ENCODE data around the gene LYSMD1. TPM values are rescaled to one million over a fixed set of nuclear protein-coding genes. Genes with fewer than 3 reads are reported as not detected.
"Not testable (repeated sequence)": the region's sequence is repeated elsewhere in the genome, so short reads cannot be mapped to it uniquely, and the experiment has no call there.

The LYSMD1 gene, protein sequence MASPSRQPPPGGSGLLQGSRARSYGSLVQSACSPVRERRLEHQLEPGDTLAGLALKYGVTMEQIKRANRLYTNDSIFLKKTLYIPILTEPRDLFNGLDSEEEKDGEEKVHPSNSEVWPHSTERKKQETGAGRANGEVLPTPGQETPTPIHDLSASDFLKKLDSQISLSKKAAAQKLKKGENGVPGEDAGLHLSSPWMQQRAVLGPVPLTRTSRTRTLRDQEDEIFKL
- 3.2 and 3.5 TPM in 2 replicates for total RNA-seq

DNA sequence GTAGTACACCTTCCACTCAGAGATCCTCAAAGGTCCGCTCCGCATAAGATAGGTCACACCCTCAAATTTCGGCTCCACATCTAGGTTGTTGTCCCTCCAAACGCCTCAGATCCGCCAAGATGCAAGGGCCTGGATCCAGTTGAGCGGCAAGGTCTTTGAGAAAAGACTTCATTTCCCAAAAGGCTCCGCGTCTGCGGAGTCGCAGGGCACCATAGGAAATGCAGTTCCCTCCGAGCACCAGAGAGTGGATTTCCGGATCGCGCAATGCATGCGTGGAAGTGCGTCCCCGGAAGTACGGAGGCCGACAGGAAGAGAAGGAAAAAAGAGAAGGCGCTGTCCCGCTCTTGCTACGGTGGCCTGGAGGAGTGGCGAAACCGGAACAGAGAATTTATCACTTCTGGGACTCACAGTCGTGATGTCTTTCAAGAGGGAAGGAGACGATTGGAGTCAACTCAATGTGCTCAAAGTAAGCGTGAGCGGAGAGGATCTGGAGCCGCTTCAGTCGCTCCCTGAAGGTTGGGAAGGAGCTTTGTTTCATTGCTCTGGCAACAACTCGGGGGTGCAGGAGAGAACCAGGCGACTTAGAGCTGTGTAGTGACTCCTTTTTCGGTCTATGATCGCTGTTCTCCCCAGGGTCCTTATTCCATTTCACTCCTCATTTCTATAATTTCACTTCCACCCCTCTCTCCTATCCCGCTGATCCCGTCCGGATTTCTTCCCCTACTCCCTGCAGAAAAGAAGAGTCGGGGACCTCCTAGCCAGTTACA is at the start of gene LYSMD1, which contains the start of gene SCNM1:
Gene LYSMD1 (minus strand): TSS at position 165 of the 767 bp plus-strand sequence. CDS start 644 bp downstream, outside the sequence.
Gene SCNM1 (plus strand): TSS at position 407 of the 767 bp plus-strand sequence. CDS start 9 bp downstream, at position 416.
- peak; percentile 95 to 99 for DNase-seq (ENCODE audit: low read depth in 2 of 2)

DNA sequence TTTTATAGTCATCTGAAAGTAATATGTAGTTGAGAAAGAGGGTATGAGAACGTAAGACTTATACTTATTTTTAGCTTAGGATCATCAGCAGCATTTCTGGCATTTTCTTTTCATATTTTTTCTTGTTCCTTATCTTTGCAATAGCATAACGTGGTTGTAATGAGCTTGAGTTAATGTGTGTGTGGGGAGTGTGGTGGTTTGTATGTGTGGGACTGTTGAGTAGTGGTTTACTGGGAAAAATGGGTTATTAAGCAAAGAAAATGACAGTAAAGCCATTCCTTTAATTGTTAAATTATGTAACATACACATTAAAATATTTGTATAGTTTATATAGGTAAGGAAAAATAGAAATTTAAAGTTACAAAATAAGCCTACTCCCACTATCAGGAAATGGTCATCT is 47.9 kb upstream of the LYSMD1 start:
- no peak for DNase-seq (ENCODE audit: low read depth in 2 of 2)

DNA sequence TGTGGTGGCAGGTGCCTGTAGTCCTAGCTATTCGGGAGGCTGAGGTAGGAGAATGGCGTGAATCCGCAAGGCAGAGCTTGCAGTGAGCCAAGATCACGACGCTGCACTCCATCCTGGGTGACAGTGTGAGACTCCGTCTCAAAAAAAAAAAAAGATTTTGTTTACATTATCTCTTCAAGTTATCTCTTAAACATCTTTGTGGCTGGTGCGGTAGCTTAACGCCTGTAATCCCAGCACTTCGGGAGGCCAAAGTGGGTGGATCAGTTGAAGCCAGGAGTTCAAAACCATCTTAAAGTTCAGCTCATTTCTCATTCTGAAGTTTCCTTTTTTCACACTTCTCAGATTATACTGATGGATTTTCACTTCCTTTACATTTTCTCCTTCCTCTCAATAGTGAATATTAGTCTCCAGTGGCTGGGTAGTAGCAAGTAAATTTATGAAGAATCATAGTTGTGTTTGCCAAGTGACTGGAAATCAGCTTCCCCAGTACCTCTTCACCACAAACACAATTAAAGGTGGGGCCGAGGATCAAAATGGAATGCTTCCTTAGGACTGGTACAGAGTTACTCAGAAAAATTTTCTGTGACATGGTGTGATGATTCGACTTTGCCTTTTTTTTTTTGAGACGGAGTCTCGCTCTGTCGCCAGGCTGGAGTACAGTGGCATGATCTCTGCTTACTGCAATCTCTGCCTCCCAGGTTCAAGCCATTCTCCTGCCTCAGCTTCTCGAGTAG is 46.4 kb upstream of the LYSMD1 start:
- DNase-seq (ENCODE audit: low read depth in 2 of 2) = no peak

DNA sequence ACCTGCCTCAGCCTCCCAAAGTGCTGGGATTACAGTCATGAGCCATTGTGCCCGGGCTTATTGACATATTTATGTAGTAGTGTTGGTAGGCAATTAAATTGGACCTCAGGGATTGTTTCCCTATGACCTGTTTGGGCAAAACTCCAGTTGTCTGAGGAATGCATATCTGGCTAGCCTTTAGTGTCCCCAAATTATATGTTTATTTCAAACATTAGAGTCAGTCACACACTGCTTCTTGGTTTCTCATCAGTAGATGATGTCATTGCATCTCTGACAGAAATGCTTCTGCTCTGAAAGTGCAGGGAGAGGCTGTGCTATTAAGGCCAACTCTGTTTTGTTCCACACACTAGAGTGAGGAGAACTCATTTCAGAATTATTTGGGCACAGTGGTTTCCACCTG is 45.1 kb upstream of the LYSMD1 start:
- DNase-seq (ENCODE audit: low read depth in 2 of 2) = no peak

DNA sequence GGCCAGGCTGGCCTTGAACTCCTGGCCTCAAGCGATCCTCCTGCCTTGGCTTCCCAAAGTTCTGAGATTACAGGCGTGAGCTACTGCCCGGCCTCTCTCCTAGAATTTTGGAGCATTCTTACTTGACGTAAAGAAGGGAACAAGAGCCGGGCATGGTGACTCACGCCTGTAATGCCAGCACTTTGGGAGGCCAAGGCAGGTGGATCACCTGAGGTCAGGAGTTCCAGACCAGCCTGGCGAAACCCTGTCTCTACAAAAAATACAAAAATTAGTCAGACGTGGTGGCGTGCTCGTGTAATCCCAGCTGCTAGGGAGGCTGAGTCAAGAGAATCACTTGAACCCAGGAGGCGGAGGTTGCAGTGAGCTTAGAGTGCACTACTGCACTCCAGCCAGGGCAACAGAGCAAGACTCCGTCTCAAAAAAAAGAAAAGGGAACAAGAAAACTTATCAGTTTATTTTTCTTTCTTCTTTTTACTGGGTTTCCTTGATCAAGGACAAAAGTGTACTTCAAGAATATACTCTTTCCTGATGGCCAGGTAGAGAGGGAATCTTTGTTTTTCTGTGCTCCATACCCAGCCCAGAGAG is 39.8 kb upstream of the LYSMD1 start:
- not testable (repeated sequence) for DNase-seq (ENCODE audit: low read depth in 2 of 2)

DNA sequence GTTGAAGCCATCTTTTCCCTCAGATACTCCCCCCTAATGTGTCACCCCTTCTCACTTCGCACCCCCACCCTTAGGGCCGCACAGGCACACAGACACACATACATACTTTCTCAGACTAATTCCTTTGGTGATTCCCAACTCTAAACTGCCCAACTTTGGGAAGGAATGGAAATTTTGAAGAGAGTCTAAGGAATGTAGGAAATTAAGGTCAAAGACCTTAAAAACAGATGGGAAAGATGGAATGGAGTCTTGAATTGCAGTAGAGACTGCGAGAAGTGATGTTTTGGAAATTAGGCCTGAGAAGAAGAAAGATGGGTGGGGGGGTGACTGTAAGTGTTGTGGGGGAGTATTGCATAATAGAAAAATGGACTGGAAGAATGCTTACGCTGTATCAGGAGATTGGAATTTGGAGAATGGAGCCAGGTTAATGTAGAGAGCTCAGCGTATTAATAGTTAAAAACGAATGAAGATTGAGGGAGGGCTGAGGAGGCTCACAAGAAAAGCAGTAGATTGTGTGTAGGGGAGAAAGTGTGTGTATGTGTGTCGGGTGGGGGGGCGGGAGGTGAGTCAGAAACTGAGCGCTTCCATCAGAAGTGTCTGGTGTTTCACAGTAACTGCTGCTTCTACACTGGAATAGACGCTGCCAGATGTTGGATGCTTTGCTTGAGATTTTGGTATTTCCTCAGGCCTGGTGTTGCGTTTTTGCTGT is 34.3 kb upstream of the LYSMD1 start:
- peak in 1 of 2 donors; percentile 58 for DNase-seq (ENCODE audit: low read depth in 2 of 2)

DNA sequence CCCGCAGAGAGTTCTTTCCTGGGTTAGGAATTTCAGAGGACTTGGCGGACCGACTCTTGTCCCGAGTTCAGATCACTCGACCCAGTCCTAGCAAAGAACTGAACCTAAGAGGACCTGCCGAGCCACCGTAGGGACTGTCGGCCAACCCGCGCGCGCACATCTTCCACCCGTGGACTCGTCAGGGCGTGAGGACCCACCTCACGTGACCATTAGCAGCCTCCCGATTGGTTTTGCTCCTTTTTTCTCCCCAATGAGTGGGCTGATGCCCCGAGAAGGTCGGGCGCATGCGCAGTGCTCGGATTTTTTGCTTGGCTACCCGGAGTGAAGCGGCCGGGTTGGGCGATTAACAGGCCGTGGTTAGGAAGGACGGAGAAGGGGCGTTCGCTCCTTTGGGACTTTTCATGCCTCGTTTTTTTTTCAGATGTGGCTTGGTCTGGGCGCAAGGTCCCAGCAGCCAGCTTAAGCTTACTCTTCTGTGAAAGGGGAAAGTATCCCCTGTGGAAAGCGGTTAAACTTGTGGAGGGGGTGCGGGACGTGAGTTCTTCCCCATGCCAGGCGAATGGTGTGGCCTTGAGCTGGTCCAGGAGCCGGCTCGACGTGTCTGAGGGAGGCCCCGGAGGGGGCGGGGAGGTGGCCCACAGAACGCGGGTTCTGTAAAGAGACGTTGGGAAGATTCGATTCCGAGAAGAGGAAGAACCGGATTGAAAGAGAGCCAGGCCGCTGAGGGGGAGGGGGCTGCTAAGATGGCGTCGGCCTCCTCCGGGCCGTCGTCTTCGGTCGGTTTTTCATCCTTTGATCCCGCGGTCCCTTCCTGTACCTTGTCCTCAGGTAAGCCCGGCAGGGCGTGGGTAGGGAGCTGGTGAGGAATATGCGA is 32.8 kb upstream of the LYSMD1 start, which contains the start of gene PIP5K1A:
Gene PIP5K1A (plus strand): TSS at position 299 of the 874 bp plus-strand sequence. CDS start 445 bp downstream, at position 744.
- peak; percentile 96 to 98 for DNase-seq (ENCODE audit: low read depth in 2 of 2)

DNA sequence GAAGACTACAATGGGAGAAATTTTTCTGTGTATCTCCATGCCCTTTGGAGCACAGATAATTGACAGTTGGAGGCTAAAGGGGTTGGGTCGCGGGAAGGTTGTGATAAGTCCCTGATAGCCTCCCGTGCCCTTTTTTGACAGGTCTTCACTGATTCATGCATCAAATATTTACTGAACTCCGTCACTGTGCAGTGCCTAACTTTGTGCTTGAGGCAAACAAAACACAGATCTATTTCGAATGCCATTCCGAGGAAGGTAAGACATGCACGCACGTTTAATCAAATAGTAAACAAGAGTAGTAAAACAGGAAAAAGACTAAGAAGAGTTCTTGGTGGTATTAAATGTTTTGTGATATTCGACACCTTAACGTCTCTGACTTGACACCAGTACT is 32.2 kb upstream of the LYSMD1 start:
- peak in 1 of 2 donors; percentile 34 for DNase-seq (ENCODE audit: low read depth in 2 of 2)

DNA sequence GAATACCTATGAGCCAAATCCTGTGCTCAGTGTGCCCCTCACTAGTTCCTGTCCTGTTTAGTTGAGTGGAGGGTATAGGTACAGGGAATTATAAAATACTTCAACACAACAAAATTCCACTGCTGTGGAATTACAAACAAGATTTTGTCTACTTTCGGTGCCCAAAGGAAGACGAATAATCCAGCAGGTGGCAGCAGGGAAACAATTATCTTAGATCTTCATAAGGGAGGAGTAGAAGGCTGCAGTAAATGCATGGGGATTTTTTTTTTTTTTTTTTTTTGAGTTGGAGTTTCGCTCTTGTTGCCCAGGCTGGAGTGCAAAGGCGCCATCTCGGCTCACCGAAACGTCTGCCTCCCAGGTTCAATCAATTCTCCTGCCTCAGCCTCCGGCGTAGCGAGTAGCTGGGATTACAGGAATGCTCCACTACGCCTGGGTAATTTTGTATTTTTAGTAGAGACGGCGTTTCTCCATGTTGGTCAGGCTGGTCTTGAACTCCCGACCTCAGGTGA is 30.6 kb upstream of the LYSMD1 start:
- DNase-seq (ENCODE audit: low read depth in 2 of 2) = peak; percentile 77 to 88

DNA sequence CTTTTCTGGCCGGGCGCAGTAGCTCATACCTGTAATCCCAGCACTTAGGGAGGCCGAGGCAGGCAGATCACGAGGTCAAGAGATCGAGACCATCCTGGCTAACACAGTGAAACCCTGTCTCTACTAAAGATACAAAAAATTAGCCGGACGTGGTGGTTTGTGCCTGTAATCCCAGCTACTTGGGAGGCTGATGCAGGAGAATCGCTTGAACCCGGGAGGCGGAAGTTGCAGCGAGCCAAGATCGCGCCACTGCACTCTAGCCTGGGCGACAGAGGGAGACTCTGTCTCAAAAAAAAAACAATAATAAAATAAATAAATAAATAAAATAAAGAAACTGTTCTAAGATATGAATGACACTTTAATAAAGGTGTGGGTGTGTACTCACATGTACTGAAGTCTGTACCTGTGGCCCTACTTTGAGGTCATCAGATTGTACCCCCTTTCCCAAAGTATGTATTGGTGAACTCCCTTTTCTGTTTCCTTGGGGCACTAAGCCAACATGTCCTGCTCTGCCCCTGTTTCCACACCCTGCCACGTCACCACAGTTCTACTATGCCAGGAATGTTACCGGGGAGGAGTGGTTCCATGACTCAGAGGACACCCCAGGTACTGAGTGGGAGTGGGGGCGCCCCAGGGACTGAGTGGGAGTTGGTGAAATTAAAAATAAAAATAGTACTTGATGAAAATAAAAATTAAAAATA is 29.3 kb upstream of the LYSMD1 start:
- DNase-seq (ENCODE audit: low read depth in 2 of 2) = peak; percentile 38 to 78

DNA sequence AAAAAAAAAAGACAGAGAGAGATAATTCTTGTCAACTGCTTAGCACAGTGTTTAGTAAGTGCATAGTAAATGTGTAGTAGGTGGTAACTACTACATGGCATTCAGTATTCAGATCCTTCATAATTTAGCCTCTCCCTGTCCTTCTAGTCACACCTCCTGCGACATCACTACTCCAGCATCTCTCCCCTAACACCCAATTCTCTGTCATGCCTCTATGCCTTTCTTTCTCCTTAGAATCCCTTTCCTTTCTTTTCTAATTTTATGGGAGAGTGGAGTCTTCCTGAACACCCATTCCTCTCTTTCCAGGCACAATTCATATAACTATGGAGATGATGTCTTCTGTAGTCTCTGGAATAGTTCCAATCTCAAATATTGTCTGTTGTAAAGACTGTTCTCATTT is 28.2 kb upstream of the LYSMD1 start:
- DNase-seq (ENCODE audit: low read depth in 2 of 2) = no peak

DNA sequence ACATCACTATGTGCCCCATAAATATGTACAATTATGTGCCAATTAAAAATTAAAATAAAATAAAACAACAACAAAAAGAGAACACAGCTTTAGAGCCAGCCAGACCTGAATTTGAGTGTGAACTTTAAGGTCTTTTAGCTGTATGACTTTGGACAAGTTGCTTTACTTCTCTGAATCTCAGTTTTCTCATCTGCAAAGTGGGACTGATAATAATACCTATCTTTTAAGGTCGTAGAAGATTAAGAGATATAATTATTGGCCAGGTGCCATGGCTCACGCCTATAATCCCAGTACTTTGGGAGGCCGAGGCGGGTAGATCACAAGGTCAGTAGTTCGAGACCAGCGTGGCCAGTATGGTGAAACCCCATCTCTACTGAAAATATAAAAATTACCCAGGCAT is 27.6 kb upstream of the LYSMD1 start:
- DNase-seq (ENCODE audit: low read depth in 2 of 2) = no peak

DNA sequence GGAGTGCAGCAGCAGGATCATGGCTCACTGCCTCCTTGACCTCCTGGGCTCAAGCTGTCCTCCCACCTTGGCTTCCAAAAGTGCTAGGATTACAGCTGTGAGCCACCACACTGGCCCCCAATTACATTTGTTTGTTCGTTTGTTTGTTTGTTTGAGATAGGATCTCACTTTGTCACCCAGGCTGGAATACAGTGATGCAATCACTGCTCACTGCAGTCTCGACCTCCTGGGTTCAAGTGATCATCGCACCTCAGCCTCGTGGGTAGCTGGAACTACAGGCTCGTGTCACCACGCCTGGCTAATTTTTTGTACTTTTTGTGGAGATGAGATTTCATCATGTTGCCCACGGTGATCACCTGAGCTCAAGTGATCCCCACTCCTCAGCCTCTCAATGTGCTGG is 26.3 kb upstream of the LYSMD1 start:
- no peak for DNase-seq (ENCODE audit: low read depth in 2 of 2)

DNA sequence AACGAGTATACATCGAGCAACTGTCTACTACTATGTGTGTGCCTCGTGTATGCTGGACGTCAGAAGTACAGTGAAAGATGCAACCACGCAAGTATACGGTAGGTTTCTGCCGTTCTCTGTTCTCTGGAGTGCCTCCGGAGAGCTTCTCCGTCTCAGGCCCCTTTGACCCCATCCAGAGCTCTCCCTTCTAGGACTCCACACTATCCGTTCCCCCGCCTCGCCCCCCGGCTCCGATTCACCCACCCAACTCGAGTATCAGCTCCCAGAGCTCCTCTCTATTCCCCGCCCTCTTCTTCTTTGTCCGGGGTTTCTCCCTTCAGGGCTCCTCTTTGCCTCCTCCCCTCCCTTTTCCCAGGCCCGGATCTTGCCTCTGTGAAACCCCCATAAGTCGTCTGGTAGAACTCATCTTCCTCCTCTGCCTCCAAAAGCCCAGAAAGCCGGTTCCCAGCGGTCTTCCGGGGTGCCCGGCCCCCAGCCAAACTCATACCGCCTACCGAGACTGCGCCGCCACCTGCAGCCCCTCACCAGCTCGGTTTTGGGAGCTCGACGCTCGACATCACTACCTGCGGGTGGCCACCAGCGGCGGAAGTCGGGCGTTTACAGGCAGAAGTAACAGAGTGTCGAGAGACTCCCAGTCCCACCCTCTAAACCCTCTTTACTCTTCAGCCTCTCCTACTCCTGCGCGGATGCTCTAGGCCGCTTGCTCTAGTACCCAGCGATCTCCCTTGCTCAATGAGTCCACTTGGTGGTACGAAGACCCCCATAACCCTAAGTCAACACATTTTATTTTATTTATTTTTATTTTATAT is 24.1 kb upstream of the LYSMD1 start, which contains the start of gene VPS72:
Gene VPS72 (minus strand): TSS at position 561 of the 809 bp plus-strand sequence. CDS start 76 bp downstream, at position 485.
- peak; percentile 79 to 91 for DNase-seq (ENCODE audit: low read depth in 2 of 2)

DNA sequence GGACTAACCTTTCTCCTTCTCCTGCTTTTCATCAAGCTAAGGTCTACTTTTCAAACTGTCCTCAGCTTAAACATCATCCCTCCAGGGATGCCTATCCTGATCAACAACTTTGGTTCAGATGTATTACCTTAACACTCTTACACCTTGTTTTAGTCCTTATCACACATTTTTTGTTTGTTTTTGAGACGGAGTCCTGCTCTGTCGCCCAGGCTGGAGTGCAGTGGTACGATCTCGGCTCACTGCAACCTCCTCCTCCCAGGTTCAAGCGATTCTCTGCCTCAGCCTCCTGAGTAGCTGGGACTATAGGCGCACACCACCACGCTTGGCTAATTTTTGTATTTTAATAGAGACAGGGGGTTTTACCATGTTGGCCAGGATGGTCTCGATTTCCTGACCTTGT is 23.0 kb upstream of the LYSMD1 start:
- DNase-seq (ENCODE audit: low read depth in 2 of 2) = not testable (repeated sequence)

DNA sequence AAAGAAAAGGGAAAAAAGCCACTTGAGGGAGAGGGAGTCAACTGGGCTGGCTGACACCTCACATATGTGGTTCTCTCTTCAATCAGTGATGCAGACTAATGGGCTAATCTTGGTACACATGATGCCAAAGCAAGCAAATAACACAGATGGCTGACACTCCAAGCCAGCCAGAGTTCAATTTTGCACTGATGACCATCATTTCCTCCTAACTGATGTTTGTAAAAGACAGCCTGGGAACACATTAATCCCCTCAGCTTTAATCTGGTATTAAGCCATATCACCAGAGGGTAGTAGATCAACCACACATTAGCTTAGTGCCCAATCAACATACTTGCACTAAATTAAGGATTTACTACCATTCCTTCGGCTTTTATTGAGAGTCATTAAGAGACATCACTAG is 21.5 kb upstream of the LYSMD1 start:
- DNase-seq (ENCODE audit: low read depth in 2 of 2) = no peak

DNA sequence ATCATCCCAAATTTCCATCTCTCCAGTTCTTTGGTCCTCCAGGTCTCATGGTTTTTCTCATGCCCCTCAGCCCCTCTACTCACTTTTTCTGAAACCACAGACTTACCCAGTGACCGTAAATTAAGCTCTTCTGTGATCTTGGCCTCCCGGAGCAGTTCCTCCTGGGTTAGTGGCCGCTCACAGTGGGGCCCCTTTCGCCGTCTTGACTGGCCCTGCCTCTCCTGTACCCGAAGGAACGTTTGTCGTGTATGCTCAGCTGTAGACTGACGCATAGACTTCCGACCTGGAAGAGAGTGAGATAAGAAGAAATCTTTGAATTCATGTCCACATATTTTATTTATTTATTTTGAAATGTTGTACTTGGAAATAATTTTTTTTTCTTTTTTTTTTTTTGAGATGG is 18.5 kb upstream of the LYSMD1 start:
- DNase-seq (ENCODE audit: low read depth in 2 of 2) = no peak

DNA sequence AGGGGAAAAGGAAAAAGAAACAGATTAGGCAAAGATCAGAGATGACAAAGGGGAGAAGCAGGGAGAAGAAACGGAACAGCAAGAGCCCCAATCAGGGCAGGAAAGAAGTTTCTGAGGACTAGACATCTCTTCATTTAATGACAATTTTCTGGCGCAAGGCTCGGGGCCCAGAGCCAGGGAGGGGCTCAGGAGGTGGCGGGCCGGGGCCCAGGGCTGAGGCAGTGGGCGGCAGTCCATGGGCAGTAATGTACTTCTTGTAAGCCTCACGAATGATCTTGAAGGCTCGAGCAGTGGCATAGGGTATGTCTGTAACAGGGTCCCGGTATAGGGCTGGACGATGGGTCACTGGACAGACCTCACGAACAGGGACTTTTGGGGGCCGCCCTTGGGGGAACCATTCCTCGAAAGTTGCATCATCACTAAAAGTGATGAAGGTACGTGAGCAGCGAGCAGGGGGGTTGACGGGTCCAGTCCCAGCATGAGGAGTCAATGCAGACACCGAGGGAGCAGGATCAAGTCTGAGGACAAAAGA is 10.9 kb upstream of the LYSMD1 start:
- DNase-seq (ENCODE audit: low read depth in 2 of 2) = no peak

Measured in dermis microvascular lymphatic vessel endothelial cell (primary cell).